ENCODE measurements around the gene SDK1. TPM values are rescaled to one million over a fixed set of nuclear protein-coding genes. Genes with fewer than 3 reads are reported as not detected.

Gene SDK1
- total RNA-seq, 1 donor from 2014 or later: 1.3 TPM

GRCh38 chr7:4184653-4185052 lies 883.6 kb downstream of the SDK1 start:
- DNase-seq: no peak
- no peak for ATAC-seq (ENCODE audit: low read depth)
- Mint-ChIP-seq H3K4me3 (no peak overlapping the region), H3K27me3 (no peaks in the 10 kb centered on the region), H3K36me3 (ENCODE audit: low read depth) (no peaks in the 10 kb centered on the region), H3K27ac (no peak overlapping the region), H3K4me1 (no peaks in the 10 kb centered on the region), H3K9me3 (no peaks in the 10 kb centered on the region)
- ChIA-PET CTCF (no interaction called here), POLR2A (no interaction called here)
- intact Hi-C loops (cut with micrococcal nuclease): no loop called here
- TF ChIP-seq CTCF (IDR thresholded peaks at IDR 0.05): no peak

GRCh38 chr7:4185136-4185535 lies 884.1 kb downstream of the SDK1 start:
- H3K27ac Mint-ChIP-seq: no peak overlapping the region
- H3K9me3 Mint-ChIP-seq: no peaks in the 10 kb centered on the region
- no peaks in the 10 kb centered on the region for H3K36me3 Mint-ChIP-seq (ENCODE audit: low read depth)
- H3K4me1 Mint-ChIP-seq: no peaks in the 10 kb centered on the region
- ATAC-seq (ENCODE audit: low read depth) (no peak), DNase-seq (no peak)
- POLR2A ChIA-PET: no interaction called here
- CTCF ChIA-PET: no interaction called here
- H3K27me3 Mint-ChIP-seq: no peaks in the 10 kb centered on the region
- no peak for TF ChIP-seq CTCF (IDR thresholded peaks at IDR 0.05)
- H3K4me3 Mint-ChIP-seq: no peak overlapping the region
- intact Hi-C loops (cut with micrococcal nuclease): no loop called here

- H3K27ac Mint-ChIP-seq: no peak overlapping the region
Observed at GRCh38 chr7:4185721-4186512, 884.9 kb downstream of the SDK1 start.

GRCh38 chr7:4186513-4186780 lies 885.4 kb downstream of the SDK1 start:
- Mint-ChIP-seq H3K36me3 (ENCODE audit: low read depth) (no peaks in the 10 kb centered on the region), H3K27ac (no peak overlapping the region), H3K4me1 (no peaks in the 10 kb centered on the region), H3K27me3 (no peaks in the 10 kb centered on the region), H3K9me3 (no peaks in the 10 kb centered on the region), H3K4me3 (no peak overlapping the region)
- ChIA-PET POLR2A (interaction anchor here (0.5 kb wide), 1 partner anchor 154 kb away, joined by 3 read pairs; no protein-coding TSS in a partner anchor), CTCF (no interaction called here)
- TF ChIP-seq CTCF (IDR thresholded peaks at IDR 0.05): no peak
- DNase-seq (no peak), ATAC-seq (ENCODE audit: low read depth) (no peak)
- intact Hi-C loops (cut with micrococcal nuclease): no loop called here

More at GRCh38 chr7:4185721-4186512, 884.9 kb downstream of the SDK1 start:
- ChIA-PET POLR2A (interaction anchor here (0.5 kb wide), 1 partner anchor 155 kb away, joined by 3 read pairs; no protein-coding TSS in a partner anchor), CTCF (no interaction called here)
- Mint-ChIP-seq H3K4me1 (no peaks in the 10 kb centered on the region), H3K36me3 (ENCODE audit: low read depth) (no peaks in the 10 kb centered on the region), H3K27me3 (no peaks in the 10 kb centered on the region), H3K4me3 (no peak overlapping the region), H3K9me3 (no peaks in the 10 kb centered on the region)
- intact Hi-C loops (cut with micrococcal nuclease): no loop called here
- ATAC-seq (ENCODE audit: low read depth): no peak
- DNase-seq: no peak
- no peak for TF ChIP-seq CTCF (IDR thresholded peaks at IDR 0.05)

- DNase-seq (no peak), ATAC-seq (ENCODE audit: low read depth) (no peak)
- TF ChIP-seq CTCF (IDR thresholded peaks at IDR 0.05): no peak
- POLR2A ChIA-PET: no interaction called here
- Mint-ChIP-seq H3K27ac (no peak overlapping the region), H3K4me3 (no peak overlapping the region), H3K36me3 (ENCODE audit: low read depth) (no peaks in the 10 kb centered on the region), H3K9me3 (no peaks in the 10 kb centered on the region), H3K27me3 (no peaks in the 10 kb centered on the region), H3K4me1 (no peaks in the 10 kb centered on the region)
- intact Hi-C loops (cut with micrococcal nuclease): no loop called here
- CTCF ChIA-PET: no interaction called here
Observed at GRCh38 chr7:4188651-4189050, 887.6 kb downstream of the SDK1 start.

Data from activated B cell treated with CpG ODN at 0.5 μM for 24 hours (primary cell).